CD4-positive, alpha-beta memory T cell (primary cell): ENCODE results near the gene SLAMF8. TPM values are rescaled to one million over a fixed set of nuclear protein-coding genes. Genes with fewer than 3 reads are reported as not detected.
A peak's percentile ranks its signal among the peaks of the same experiment; 100 is the strongest.

ENCODE experiments used
- CTCF ChIA-PET: fragments of 350-600 bp; sonication (Branson Sonifier 250); formaldehyde crosslinking; loops from one replicate; lab custom pipeline; 2021; ENCODE audit warnings: inconsistent platforms; ENCODE audit not compliant: partially characterized antibody; lab: Charles Lee
- POLR2A ChIA-PET: fragments of 350-600 bp; sonication (Branson Sonifier 250); formaldehyde crosslinking; loops from one replicate; lab custom pipeline; 2021; ENCODE audit not compliant: partially characterized antibody; lab: Charles Lee
- DNase-seq, 5 donors: peaks; one replicate each; pipeline versions ENCODE4 v3.0.0 to v3.0.0-alpha.2; 2020 to 2022; ENCODE audit warnings: mixed read lengths in 1 of 5
- H3K27ac ChIP-seq: one replicate; pipeline ENCODE4 v1.7.0; 2013; ENCODE audit warnings: low read depth, low read length
- H3K27me3 ChIP-seq: 2 replicates; pipeline ENCODE4 v1.7.0; 2013; ENCODE audit warnings: mild to moderate bottlenecking, low read length, moderate library complexity; ENCODE audit not compliant: insufficient read depth
- H3K36me3 ChIP-seq: 2 replicates; pipeline ENCODE4 v1.7.0; 2013; ENCODE audit warnings: mild to moderate bottlenecking, low read length, moderate library complexity; ENCODE audit not compliant: insufficient read depth
- H3K4me1 ChIP-seq: 2 replicates; pipeline ENCODE4 v1.7.0; 2013; ENCODE audit warnings: mild to moderate bottlenecking, low read length, moderate library complexity; ENCODE audit not compliant: insufficient read depth
- H3K4me3 ChIP-seq, 2 donors: one replicate each; pipeline ENCODE4 v1.7.0; 2013; ENCODE audit warnings: low read length in 2 of 2, mild to moderate bottlenecking in 1 of 2
- H3K9me3 ChIP-seq, 2 donors: one replicate each; pipeline ENCODE4 v1.7.0; 2013; ENCODE audit warnings: low read length in 2 of 2, control low read depth in 1 of 2; ENCODE audit not compliant: control insufficient read depth in 1 of 2
- H3K27ac Mint-ChIP-seq, 7 donors: one replicate each; pipeline ENCODE4 v1.8.0; 2020 to 2021; ENCODE audit warnings: mixed read lengths in 7 of 7, mild to moderate bottlenecking in 6 of 7, inconsistent platforms in 3 of 7, moderate library complexity in 3 of 7
- H3K27me3 Mint-ChIP-seq, 2 donors: one replicate each; pipeline ENCODE4 v1.8.0; 2020 to 2021; ENCODE audit warnings: mixed read lengths in 2 of 2
- H3K36me3 Mint-ChIP-seq, 2 donors: one replicate each; pipeline ENCODE4 v1.8.0; 2020 to 2021; ENCODE audit warnings: mixed read lengths in 2 of 2, inconsistent platforms in 1 of 2, mild to moderate bottlenecking in 1 of 2
- H3K4me1 Mint-ChIP-seq, 4 donors: one replicate each; pipeline ENCODE4 v1.8.0; 2020 to 2021; ENCODE audit warnings: mixed read lengths in 4 of 4, mild to moderate bottlenecking in 1 of 4
- H3K4me3 Mint-ChIP-seq, 8 donors: one replicate each; pipeline ENCODE4 v1.8.0; 2020 to 2021; ENCODE audit warnings: mixed read lengths in 8 of 8, mild to moderate bottlenecking in 7 of 8, moderate library complexity in 6 of 8, inconsistent platforms in 3 of 8
- H3K9me3 Mint-ChIP-seq, 8 donors: one replicate each; pipeline ENCODE4 v1.8.0; 2020 to 2021; ENCODE audit warnings: mixed read lengths in 8 of 8, mild to moderate bottlenecking in 5 of 8, inconsistent platforms in 3 of 8, moderate library complexity in 1 of 8
- intact Hi-C: fragments of 100-400 bp; cut with micrococcal nuclease; formaldehyde crosslinking; loops from one replicate; pipeline ENCODE4 v1.15.1; 2023
- polyA plus RNA-seq, 2 donors: library from polyadenylated mRNA; unstranded; fragments of 300-500 nt; fragmentation: Illumina TruSeq; gene quantifications; one replicate each; pipeline ENCODE4 v1.2.3, GENCODE V29; 2021
- total RNA-seq, 2 experiments: library from RNA; stranded (reverse); gene quantifications; one replicate each; pipeline ENCODE4 v1.2.3, GENCODE V29; 2021

The SLAMF8 gene
- total and polyA plus RNA-seq, 4 experiments from 2014 or later: 2.0 TPM; not detected in 2

- intact Hi-C loops: no loop called here
- no peaks in the 10 kb centered on the region for H3K9me3 Mint-ChIP-seq
- peaks cover 0 to 5% (median 2%) of the 10 kb centered on the region in 4 donors for H3K4me1 Mint-ChIP-seq
- DNase-seq: no peak
- ChIA-PET CTCF (no interaction called here), POLR2A (no interaction called here)
- H3K27ac ChIP-seq: no peak overlapping the region
- peaks cover 0 to 2% of the 10 kb centered on the region in 2 donors for H3K27me3 Mint-ChIP-seq
- H3K4me3 ChIP-seq: no peak overlapping the region
- no peaks in the 10 kb centered on the region for H3K4me1 ChIP-seq
- no peaks in the 10 kb centered on the region for H3K9me3 ChIP-seq
- peaks cover 0 to 3% of the 10 kb centered on the region in 2 donors for H3K36me3 Mint-ChIP-seq
- no peaks in the 10 kb centered on the region for H3K27me3 ChIP-seq
- H3K36me3 ChIP-seq: no peaks in the 10 kb centered on the region
- H3K4me3 Mint-ChIP-seq: no peak overlapping the region
- no peak overlapping the region for H3K27ac Mint-ChIP-seq
These were observed 19.3 kb downstream of the SLAMF8 start for GRCh38 chr1:159845751-159846629.

DNA sequence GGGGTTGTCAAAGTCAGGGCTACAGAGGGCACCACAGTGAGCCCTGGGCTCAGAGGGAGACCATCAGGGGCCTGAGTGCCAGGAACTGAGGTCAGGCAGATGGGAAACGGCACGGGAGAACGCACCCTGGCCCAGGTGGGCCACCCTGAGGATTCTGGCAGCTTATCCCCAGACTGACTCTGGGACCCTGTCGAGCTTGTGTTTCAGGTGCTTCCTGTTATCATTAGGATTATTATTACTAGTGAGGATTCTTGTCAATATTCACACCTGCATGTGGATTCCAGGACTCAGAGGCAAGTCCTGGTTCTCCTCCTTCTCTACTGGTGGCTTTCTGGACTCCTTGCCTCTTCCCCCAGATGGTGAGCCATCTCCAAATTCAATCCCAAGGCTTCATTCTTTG is 20.6 kb downstream of the SLAMF8 start:
- DNase-seq: no peak
- H3K27ac ChIP-seq: no peak overlapping the region
- peaks cover 0 to 2% (median 0%) of the 10 kb centered on the region in 8 donors for H3K9me3 Mint-ChIP-seq
- intact Hi-C loops: no loop called here
- peaks cover 0 to 5% (median 2%) of the 10 kb centered on the region in 4 donors for H3K4me1 Mint-ChIP-seq
- H3K4me3 ChIP-seq: no peak overlapping the region
- no peak overlapping the region for H3K4me3 Mint-ChIP-seq
- peaks cover 0 to 2% of the 10 kb centered on the region in 2 donors for H3K27me3 Mint-ChIP-seq
- no peaks in the 10 kb centered on the region for H3K4me1 ChIP-seq
- ChIA-PET CTCF (interaction anchor here (1.9 kb wide), 1 partner anchor 49 kb away, joined by 4 read pairs; no protein-coding TSS in a partner anchor), POLR2A (no interaction called here)
- H3K36me3 Mint-ChIP-seq: peaks cover 0 to 3% of the 10 kb centered on the region in 2 donors
- no peaks in the 10 kb centered on the region for H3K36me3 ChIP-seq
- no peaks in the 10 kb centered on the region for H3K27me3 ChIP-seq
- H3K9me3 ChIP-seq: no peaks in the 10 kb centered on the region
- no peak overlapping the region for H3K27ac Mint-ChIP-seq

- peaks cover 0 to 2% (median 0%) of the 10 kb centered on the region in 8 donors for H3K9me3 Mint-ChIP-seq
- no peaks in the 10 kb centered on the region for H3K27me3 ChIP-seq
- ChIA-PET CTCF (interaction anchor here (1.9 kb wide), 1 partner anchor 50 kb away, joined by 4 read pairs; no protein-coding TSS in a partner anchor), POLR2A (no interaction called here)
- peaks cover 0 to 6% (median 4%) of the 10 kb centered on the region in 4 donors for H3K4me1 Mint-ChIP-seq
- H3K4me3 ChIP-seq: no peak overlapping the region
- no peaks in the 10 kb centered on the region for H3K9me3 ChIP-seq
- no peaks in the 10 kb centered on the region for H3K36me3 ChIP-seq
- H3K4me3 Mint-ChIP-seq: no peak overlapping the region
- no peaks in the 10 kb centered on the region for H3K4me1 ChIP-seq
- peaks cover 0 to 3% of the 10 kb centered on the region in 2 donors for H3K36me3 Mint-ChIP-seq
- intact Hi-C loops: no loop called here
- H3K27me3 Mint-ChIP-seq: peaks cover 0 to 2% of the 10 kb centered on the region in 2 donors
- no peak for DNase-seq
- no peak overlapping the region for H3K27ac Mint-ChIP-seq
- no peak overlapping the region for H3K27ac ChIP-seq
These were observed 21.7 kb downstream of the SLAMF8 start for GRCh38 chr1:159848326-159848725.

- intact Hi-C loops: loop anchor here (5.0 kb wide), 2 partner anchors 43 to 73 kb away; no protein-coding TSS in a partner anchor
- H3K9me3 Mint-ChIP-seq: peaks cover 0 to 2% (median 0%) of the 10 kb centered on the region in 8 donors
- POLR2A ChIA-PET: no interaction called here
These were observed 23.1 kb downstream of the SLAMF8 start for GRCh38 chr1:159849626-159850366.

GRCh38 chr1:159851407-159851806 is 24.7 kb downstream of the SLAMF8 start:
- peaks cover 1 to 3% of the 10 kb centered on the region in 2 donors for H3K36me3 Mint-ChIP-seq
- Histone ChIP-seq H3K9me3 (no peaks in the 10 kb centered on the region), H3K27ac (no peak overlapping the region), H3K36me3 (no peaks in the 10 kb centered on the region), H3K4me3 (no peak overlapping the region), H3K4me1 (peaks cover 14% of the 10 kb centered on the region), H3K27me3 (no peaks in the 10 kb centered on the region)
- CTCF ChIA-PET: interaction anchor here (1.1 to 3.4 kb wide), 5 partner anchors 10 to 53 kb away, joined by 5 to 29 read pairs (median 6); no protein-coding TSS in a partner anchor
- POLR2A ChIA-PET: interaction anchor here (5.3 to 5.6 kb wide), 2 partner anchors 24 to 72 kb away, joined by 22 to 40 read pairs; partner anchors contain the start of genes SLAMF8 and TAGLN2
- H3K4me3 Mint-ChIP-seq: no peak overlapping the region
- peak overlapping the region in 4 of 7 donors; percentile 14 to 67 (median 58) for H3K27ac Mint-ChIP-seq
- intact Hi-C loops: loop anchor here (5.0 kb wide), 2 partner anchors 41 to 71 kb away; no protein-coding TSS in a partner anchor
- peaks cover 9 to 20% (median 16%) of the 10 kb centered on the region in 4 donors for H3K4me1 Mint-ChIP-seq
- H3K9me3 Mint-ChIP-seq: peaks cover 0 to 2% (median 0%) of the 10 kb centered on the region in 8 donors
- H3K27me3 Mint-ChIP-seq: peaks cover 0 to 2% of the 10 kb centered on the region in 2 donors
- no peak for DNase-seq

More at GRCh38 chr1:159849626-159850366, 23.1 kb downstream of the SLAMF8 start:
- Histone ChIP-seq H3K36me3 (no peaks in the 10 kb centered on the region), H3K4me3 (no peak overlapping the region), H3K9me3 (no peaks in the 10 kb centered on the region), H3K27me3 (no peaks in the 10 kb centered on the region), H3K27ac (no peak overlapping the region), H3K4me1 (peaks cover 7% of the 10 kb centered on the region)
- no peak overlapping the region for H3K4me3 Mint-ChIP-seq
- H3K27ac Mint-ChIP-seq: no peak overlapping the region
- CTCF ChIA-PET: interaction anchor here (0.9 to 2.5 kb wide), 3 partner anchors 42 to 51 kb away, joined by 3 to 9 read pairs (median 6); no protein-coding TSS in a partner anchor
- DNase-seq: no peak
- H3K4me1 Mint-ChIP-seq: peaks cover 6 to 13% (median 12%) of the 10 kb centered on the region in 4 donors
- H3K36me3 Mint-ChIP-seq: peaks cover 0 to 3% of the 10 kb centered on the region in 2 donors
- H3K27me3 Mint-ChIP-seq: peaks cover 0 to 2% of the 10 kb centered on the region in 2 donors

DNA sequence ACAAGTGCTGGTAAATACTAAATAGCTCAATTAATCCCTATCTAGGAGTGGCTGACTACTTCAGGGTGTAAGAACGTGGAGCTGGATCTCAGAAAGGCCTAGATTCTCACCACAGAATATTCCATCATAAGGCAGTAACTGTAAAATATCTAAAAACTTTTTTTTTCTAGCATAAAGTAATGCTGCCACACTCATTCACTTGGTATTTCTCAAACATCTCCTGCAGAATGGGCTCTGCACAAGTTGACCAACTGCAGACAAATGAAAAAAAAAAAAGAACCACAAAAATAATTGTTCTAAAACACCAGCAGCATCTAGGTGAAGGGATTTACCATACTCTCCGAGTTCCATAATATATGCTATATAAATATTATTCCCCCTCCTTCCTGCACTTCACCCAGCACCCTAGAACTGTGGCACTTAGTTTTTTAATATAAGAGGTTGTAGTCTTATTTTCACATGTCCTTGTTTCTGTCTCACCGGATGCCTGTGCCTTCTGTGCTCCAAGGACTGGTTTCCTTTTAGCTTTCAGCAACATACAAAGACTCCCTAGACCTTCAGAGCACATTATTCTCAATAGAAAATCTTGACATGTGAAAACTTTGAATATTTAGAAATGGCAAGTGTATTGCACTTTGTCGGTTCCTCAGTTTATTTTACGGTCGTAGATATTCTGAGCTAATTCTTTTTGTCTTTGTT is 26.9 kb downstream of the SLAMF8 start:
- ChIA-PET CTCF (interaction anchor here (1.1 to 3.4 kb wide), 6 partner anchors 27 to 70 kb away, joined by 4 to 29 read pairs (median 5); partner anchors contain the start of gene SLAMF8), POLR2A (interaction anchor here (0.9 to 5.6 kb wide), 5 partner anchors 13 to 70 kb away, joined by 3 to 40 read pairs (median 4); partner anchors contain the start of genes SLAMF8 and TAGLN2)
- Mint-ChIP-seq H3K9me3 (peaks cover 0 to 4% (median 0%) of the 10 kb centered on the region in 8 donors), H3K36me3 (peaks cover 0 to 1% of the 10 kb centered on the region in 2 donors), H3K4me1 (peaks cover 9 to 25% (median 14%) of the 10 kb centered on the region in 4 donors), H3K4me3 (peak overlapping the region; percentile 72 to 92 (median 86)), H3K27me3 (no peaks in the 10 kb centered on the region), H3K27ac (peak overlapping the region; percentile 39 to 90 (median 76))
- Histone ChIP-seq H3K27me3 (no peaks in the 10 kb centered on the region), H3K9me3 (no peaks in the 10 kb centered on the region), H3K4me1 (peaks cover 14% of the 10 kb centered on the region), H3K27ac (peak overlapping the region; percentile 38), H3K36me3 (no peaks in the 10 kb centered on the region), H3K4me3 (peak overlapping the region; percentile 9 to 53)
- intact Hi-C loops: loop anchor here (1.0 to 5.0 kb wide), 3 partner anchors 39 to 73 kb away; partner anchors contain the start of gene DUSP23
- DNase-seq: peak in 1 of 5 donors; percentile 7
